Prostate gland (tissue), 2 donors: ENCODE data around the gene LRRC71. TPM values are rescaled to one million over a fixed set of nuclear protein-coding genes. Genes with fewer than 3 reads are reported as not detected.

Source experiments
- DNase-seq: peaks from one replicate; pipeline ENCODE4 v3.0.0-alpha.2; 2019; ENCODE audit warnings: low spot score
- H3K27ac ChIP-seq, 2 donors: fragments of 200-600 bp; sonication (generic); 2 replicates each; pipeline ENCODE4 v1.5.1; 2017 to 2019
- H3K27me3 ChIP-seq: fragments of 200-600 bp; sonication (generic); replicated peaks from 2 replicates; pipeline ENCODE4 v1.5.1; 2019; ENCODE audit not compliant: insufficient read depth
- H3K36me3 ChIP-seq, 2 donors: fragments of 200-600 bp; sonication (generic); 1 replicate in 1 of 2; 2 replicates in 1 of 2; pipeline versions ENCODE4 v1.5.1 to v1.8.1; 2017 to 2019
- H3K4me1 ChIP-seq: fragments of 200-600 bp; sonication (generic); replicated peaks from 2 replicates; pipeline ENCODE4 v1.5.1; 2019
- H3K4me3 ChIP-seq, 2 donors: fragments of 200-600 bp; sonication (generic); 2 replicates each; pipeline ENCODE4 v1.5.1; 2017 to 2019
- H3K9me3 ChIP-seq: fragments of 200-600 bp; sonication (generic); 2 replicates; pipeline ENCODE4 v1.5.1; 2017
- POLR2A ChIP-seq: fragments of 450-650 bp; IDR thresholded peaks from one replicate; pipeline ENCODE4 v1.6.1; 2016; ENCODE audit warnings: antibody characterized with exemption, mild to moderate bottlenecking
- POLR2AphosphoS5 ChIP-seq: sonication (generic); formaldehyde crosslinking; IDR thresholded peaks from one replicate; pipeline ENCODE4 v1.6.1; 2017; ENCODE audit warnings: antibody characterized with exemption
- WGBS: methylation state at CpG from one replicate; pipeline ENCODE4 v1.1.5; 2018; 5-methylcytosine and 5-hydroxymethylcytosine counted together
- intact Hi-C: fragments of 100-400 bp; cut with DNase I; formaldehyde crosslinking; loops from one replicate; pipeline ENCODE4 v1.14.2; 2022
- total RNA-seq, 2 donors: library from RNA; depleted of rRNA; stranded (reverse); fragments of >200 nt; gene quantifications; one replicate each; pipeline ENCODE4 v1.1.0, GENCODE V29; 2016
- TF ChIP-seq, protein P1 (sequence below), 4 experiments: fragments of 200-600 bp in 2 of 4; fragments of 450-650 bp in 2 of 4; sonication (generic) in 2 of 4; IDR thresholded peaks; 1 replicate in 3 of 4; 2 replicates in 1 of 4; pipeline ENCODE4 v1.5.1; 2016 to 2019; ENCODE audit warnings: antibody characterized with exemption in 4 of 4, mild to moderate bottlenecking in 2 of 4, moderate library complexity in 2 of 4

LRRC71 gene
- total RNA-seq, 2 donors from 2014 or later = 3.7 TPM; not detected in 1

- intact Hi-C loops = no loop called here
- H3K27me3 ChIP-seq = peaks cover 6% of the 10 kb centered on the region
- TF ChIP-seq POLR2AphosphoS5 = no peak
- TF ChIP-seq, protein P1, sequence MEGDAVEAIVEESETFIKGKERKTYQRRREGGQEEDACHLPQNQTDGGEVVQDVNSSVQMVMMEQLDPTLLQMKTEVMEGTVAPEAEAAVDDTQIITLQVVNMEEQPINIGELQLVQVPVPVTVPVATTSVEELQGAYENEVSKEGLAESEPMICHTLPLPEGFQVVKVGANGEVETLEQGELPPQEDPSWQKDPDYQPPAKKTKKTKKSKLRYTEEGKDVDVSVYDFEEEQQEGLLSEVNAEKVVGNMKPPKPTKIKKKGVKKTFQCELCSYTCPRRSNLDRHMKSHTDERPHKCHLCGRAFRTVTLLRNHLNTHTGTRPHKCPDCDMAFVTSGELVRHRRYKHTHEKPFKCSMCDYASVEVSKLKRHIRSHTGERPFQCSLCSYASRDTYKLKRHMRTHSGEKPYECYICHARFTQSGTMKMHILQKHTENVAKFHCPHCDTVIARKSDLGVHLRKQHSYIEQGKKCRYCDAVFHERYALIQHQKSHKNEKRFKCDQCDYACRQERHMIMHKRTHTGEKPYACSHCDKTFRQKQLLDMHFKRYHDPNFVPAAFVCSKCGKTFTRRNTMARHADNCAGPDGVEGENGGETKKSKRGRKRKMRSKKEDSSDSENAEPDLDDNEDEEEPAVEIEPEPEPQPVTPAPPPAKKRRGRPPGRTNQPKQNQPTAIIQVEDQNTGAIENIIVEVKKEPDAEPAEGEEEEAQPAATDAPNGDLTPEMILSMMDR (IDR thresholded peaks at IDR 0.05) = no peak
- TF ChIP-seq POLR2A = no peak
- H3K36me3 ChIP-seq = no peaks in the 10 kb centered on the region
- H3K4me3 ChIP-seq = no peak overlapping the region
- WGBS = 90% methylated on average over 11 of the region's 14 CpGs
- no peak overlapping the region for H3K27ac ChIP-seq
- no peaks in the 10 kb centered on the region for H3K9me3 ChIP-seq
- peaks cover 3% of the 10 kb centered on the region for H3K4me1 ChIP-seq
- DNase-seq = no peak
Measured at GRCh38 chr1:156897078-156897825, 23.2 kb upstream of the LRRC71 start.

DNA sequence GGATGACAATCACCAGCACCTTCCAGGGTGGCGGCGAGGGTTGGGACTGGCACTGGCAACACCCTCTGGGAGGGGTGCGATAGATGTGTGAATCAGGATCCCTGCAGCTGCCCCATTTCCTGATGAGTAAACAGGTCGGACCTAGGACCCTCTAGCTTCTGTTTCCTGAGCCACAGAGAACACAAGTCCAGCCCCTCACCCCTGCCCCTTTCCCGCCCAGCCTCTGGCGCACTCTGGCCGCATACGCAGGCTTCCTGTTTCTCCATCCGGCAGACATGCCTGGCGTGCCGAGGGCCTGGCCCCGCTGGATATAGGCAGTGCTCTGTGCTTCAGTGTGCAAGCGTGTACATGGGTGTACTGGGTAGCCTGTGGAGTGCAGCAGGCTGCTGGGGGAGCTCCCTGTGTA is 22.3 kb upstream of the LRRC71 start:
- no peak for TF ChIP-seq POLR2AphosphoS5
- H3K9me3 ChIP-seq = no peaks in the 10 kb centered on the region
- H3K36me3 ChIP-seq = no peaks in the 10 kb centered on the region
- 65% methylated on average over 13 of the region's 13 CpGs for WGBS
- no peak overlapping the region for H3K27ac ChIP-seq
- no peak for DNase-seq
- peaks cover under 1% of the 10 kb centered on the region for H3K4me1 ChIP-seq
- peaks cover 6% of the 10 kb centered on the region for H3K27me3 ChIP-seq
- intact Hi-C loops = no loop called here
- no peak overlapping the region for H3K4me3 ChIP-seq

- 86% methylated on average over 12 of the region's 12 CpGs for WGBS
- no peaks in the 10 kb centered on the region for H3K36me3 ChIP-seq
- no peak overlapping the region for H3K27ac ChIP-seq
- H3K9me3 ChIP-seq = no peaks in the 10 kb centered on the region
- DNase-seq = no peak
- no peak for TF ChIP-seq POLR2A
- TF ChIP-seq, protein P1 (IDR thresholded peaks at IDR 0.05) = no peak
- H3K27me3 ChIP-seq = peaks cover 4% of the 10 kb centered on the region
- intact Hi-C loops = no loop called here
- no peaks in the 10 kb centered on the region for H3K4me1 ChIP-seq
- no peak overlapping the region for H3K4me3 ChIP-seq
Measured at GRCh38 chr1:156898971-156899664, 21.3 kb upstream of the LRRC71 start.

- no peak for DNase-seq
- Histone ChIP-seq H3K36me3 (no peaks in the 10 kb centered on the region), H3K9me3 (no peaks in the 10 kb centered on the region), H3K27me3 (peaks cover 4% of the 10 kb centered on the region), H3K27ac (no peak overlapping the region), H3K4me1 (no peaks in the 10 kb centered on the region), H3K4me3 (no peak overlapping the region)
- TF ChIP-seq, protein P1 (IDR thresholded peaks at IDR 0.05) = no peak
- TF ChIP-seq POLR2AphosphoS5 (no peak), POLR2A (no peak)
- WGBS = 62% methylated on average over 12 of the region's 12 CpGs
- intact Hi-C loops = no loop called here
Measured at GRCh38 chr1:156899956-156900718, 20.3 kb upstream of the LRRC71 start.

GRCh38 chr1:156900896-156901589 is 19.4 kb upstream of the LRRC71 start:
- Histone ChIP-seq H3K36me3 (no peaks in the 10 kb centered on the region), H3K4me1 (no peaks in the 10 kb centered on the region), H3K27ac (no peak overlapping the region), H3K27me3 (peaks cover 4% of the 10 kb centered on the region), H3K9me3 (no peaks in the 10 kb centered on the region), H3K4me3 (no peak overlapping the region)
- TF ChIP-seq, protein P1 (IDR thresholded peaks at IDR 0.05) = no peak
- no peak for TF ChIP-seq POLR2A
- no peak for TF ChIP-seq POLR2AphosphoS5
- intact Hi-C loops = no loop called here
- no peak for DNase-seq
- 66% methylated on average over 6 of the region's 6 CpGs for WGBS
